NCI-H1694 treated with DMSO at 0.1 percent for 48 hours (cell line): ENCODE results near the gene ANKFN1.

Source experiments
- DNase-seq: peaks from one replicate; lab custom pipeline; 2025; lab: John Stamatoyannopoulos, UW

Gene ANKFN1

DNA sequence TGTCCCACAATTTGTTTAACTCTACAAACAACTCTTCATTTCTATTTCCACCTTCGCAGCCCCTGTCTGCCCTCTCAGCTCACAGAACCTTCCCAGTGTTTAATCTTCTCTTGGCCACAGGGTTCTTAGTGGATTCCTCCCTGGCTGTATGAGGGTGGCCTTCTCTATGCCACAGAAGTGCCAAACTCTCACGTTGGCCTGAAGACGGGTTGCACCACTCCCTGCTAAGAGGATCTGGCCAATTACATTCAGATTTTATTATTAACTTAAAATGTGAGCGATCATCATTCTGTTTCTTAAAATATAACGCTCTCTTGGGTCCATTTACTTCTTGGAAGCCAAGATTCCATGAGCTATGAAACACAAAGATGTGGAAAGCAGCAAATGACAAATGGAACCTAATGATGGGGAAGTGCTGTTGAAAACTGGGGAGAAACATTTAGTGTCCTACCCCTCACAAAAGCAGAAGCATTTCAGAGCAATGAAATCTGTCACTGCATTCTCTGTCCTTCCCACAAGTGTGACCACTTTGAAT lies 348.9 kb downstream of the ANKFN1 start:
- DNase-seq: no peak

DNA sequence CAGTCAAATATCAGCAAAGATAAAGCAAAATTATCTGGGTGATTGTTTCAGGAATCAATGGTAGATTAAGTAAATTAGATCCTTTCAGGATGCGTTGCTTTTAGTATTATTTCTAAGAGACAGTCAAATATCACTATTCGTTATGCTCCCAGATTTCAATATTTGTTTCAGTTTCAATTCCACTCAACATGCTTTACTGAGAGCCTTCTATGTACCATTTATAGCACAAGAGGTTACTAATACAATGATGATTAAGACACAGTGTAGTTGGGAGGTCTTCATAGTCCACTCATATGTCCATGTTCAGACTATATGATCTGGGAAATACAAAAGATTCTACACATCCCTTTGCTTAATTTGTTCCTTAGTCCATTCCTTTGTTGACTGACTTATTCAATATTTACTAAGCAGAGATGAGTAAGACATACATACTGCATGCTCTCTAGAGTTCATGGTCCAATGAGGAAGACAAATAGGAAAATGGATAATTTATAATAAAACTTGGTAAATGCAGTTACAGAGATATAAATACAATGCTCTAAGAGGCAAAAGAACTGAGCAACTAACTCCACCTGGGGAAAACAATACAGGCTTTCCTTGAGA lies 352.0 kb downstream of the ANKFN1 start:
- no peak for DNase-seq

DNA sequence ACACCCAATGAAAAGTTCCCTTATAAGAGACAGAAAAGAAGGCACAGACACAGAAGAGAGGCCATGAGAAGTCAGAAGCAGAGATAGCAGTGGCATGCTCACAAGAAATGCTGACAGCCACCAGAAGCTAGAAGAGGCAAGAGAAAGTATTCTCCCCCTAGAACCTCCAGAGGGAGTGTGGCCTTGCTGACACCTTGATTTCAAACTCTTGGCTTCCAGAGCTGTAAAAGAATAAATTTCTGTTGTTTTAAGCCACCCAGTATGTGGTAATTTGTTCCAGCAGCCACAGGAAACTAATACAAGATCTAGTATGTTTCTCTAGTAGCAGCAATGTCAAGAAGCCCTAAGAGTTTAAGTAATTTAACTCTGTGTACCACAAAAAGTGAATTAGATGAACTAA lies 353.1 kb downstream of the ANKFN1 start:
- no peak for DNase-seq

DNA sequence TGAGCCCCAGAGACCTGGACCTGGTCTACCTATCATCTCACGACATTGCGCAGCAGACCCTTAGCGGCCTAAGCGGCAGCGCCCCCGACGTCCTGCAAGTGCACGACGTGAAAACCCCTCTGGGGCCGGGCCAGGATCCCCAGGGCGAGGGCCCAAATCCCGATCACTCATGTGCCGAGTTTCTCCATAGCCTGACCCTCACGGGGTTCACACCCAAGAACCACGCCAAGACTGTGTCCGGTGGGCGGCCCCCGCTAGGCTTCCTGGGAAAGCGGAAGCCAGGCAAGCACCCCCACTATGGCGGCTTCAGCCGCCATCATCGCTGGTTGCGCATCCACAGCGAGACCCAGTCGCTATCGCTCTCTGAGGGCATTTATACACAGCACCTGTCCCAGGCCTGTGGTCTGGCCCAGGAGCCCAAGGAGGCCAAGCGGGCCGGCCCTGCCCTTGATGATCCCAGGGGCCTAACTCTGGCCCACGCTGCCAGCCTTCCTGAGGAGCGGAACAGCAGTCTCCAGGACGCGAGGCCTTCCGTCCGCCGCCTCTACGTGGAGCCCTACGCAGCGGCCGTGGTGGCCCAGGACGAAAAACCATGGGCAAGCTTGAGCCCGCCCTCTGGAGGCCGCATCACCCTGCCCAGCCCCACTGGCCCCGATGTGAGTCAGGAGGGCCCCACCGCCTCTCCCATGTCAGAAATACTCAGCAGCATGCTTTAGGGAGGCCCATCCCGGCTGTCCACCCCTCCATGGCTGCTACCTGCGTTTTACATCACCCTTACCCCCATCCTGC lies 357.5 kb downstream of the ANKFN1 start:
- DNase-seq: no peak

DNA sequence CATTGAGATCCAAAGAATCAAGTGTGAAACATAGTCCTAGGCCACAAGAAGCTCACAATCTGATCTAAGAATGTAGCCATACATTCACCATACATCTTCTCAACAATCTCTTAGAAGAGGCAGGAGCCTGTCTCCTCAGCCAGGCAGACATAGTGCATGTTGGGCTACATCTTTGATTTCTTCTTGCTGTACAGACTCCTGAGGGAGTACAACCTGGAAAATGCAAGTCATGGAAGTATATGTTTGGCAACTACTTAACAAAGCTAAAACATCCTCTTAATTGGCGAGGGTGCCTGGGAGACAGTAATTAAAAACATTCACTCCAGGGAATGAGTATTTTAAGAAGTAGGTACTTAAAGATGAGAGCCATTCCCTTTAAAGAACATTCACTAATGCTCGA lies 361.0 kb downstream of the ANKFN1 start:
- no peak for DNase-seq

DNA sequence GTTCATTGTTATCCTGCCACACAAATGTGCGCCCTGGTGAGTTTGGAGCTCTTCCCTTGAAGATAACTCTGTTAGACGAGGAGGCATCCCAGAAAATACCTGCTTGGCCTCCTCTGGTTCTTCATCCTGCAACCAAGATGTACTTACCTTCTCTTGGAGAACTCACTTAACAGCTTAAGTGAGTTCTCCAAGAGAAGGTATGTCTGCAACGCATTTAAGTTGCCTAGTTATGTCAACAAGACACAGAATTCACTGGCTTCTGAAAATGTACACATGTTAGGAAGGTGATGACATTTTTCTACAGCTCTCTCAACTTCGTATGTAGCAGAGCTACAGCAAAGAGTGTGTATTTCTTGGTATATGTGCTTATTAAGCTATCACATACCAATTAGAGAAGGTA lies 361.6 kb downstream of the ANKFN1 start:
- DNase-seq: no peak

DNA sequence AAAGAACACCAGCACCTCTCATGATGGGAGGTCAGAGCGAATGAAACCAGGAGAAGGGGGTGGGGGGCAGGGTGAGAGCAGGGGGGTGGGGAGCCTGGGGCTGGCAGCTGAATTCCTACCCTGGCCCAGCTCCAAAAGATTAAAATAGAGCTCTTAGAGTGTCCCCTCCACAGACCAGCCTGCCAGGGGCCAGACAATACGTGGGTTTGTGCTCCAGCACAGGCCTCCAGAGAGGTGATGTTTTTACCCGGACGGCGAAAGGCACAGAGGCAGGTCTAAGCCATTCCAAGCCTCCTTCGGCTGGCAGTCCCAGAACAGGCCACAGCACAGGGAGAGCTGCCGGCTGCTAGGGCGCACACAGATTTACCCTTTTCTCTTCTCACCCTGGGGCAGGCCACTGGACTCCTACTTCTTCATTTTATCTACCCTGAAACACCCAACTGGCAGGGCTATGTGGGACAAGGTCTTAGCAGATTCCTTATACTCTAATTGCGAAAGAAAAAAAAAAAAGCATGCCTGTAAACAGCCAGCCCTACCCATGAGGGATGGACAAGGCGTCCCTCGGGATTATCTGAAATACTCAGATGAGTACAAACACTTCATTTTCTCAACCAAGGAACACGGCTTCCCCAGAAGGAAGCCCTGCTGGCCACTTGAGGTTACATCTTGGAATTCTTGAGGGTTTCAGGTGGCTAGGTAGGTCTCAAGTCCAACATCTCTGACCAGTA lies 368.3 kb downstream of the ANKFN1 start:
- no peak for DNase-seq

DNA sequence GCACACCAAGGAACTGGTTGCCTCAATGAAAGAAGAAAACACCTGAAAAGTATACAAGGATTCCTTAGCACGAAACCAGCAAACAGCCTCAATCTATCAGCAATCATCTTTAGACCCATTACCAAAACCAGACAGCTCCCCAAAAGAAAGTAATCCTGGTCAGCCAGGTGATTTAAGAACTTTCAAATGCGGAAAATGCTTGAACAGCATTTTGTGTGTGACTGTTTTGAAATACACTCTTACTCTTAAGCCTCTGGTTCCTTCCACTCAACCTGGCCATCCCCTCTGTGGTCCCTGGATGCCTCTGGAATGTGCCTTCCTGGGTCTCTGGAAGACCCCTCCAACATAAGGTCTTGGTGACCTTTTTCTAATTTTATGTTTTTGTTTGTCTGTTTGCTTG lies 369.8 kb downstream of the ANKFN1 start:
- DNase-seq: no peak

DNA sequence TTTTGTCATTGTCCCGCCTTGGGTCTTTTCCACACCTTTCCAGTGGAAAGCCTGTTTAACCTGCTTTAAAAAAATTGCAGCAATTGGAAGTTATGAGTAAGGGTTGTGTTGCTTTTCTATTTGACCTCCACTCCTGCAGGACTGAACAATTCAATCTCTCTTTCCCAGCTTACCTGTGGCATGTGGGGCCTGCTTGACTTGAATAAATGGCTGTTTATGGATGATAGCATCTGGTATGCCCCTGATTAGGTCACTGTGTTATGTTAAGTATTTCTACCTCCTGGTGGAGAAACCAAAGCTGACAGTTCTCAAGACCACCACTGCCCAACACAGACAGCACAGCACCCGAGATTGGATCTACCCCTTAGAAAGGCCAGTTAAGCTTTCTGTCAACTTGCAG lies 375.4 kb downstream of the ANKFN1 start:
- no peak for DNase-seq

DNA sequence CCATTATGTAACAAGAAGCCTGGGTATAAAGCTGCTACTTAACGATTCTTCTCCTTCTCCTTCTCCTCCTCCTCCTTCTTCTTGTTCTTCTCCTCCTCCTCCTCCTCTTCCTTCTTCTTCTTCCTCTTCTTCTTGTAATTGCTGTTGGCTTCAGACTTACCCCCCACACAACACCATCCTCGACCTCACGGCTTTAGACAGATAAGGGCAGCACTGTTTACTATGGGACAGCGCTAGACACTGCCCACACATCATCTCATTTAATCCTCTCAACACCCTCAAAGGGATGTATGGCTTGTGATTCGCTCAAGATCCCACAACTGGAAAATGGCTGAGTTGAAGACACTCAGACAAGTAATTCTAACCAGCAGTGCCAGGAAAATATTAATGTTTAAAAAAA lies 379.7 kb downstream of the ANKFN1 start:
- no peak for DNase-seq

DNA sequence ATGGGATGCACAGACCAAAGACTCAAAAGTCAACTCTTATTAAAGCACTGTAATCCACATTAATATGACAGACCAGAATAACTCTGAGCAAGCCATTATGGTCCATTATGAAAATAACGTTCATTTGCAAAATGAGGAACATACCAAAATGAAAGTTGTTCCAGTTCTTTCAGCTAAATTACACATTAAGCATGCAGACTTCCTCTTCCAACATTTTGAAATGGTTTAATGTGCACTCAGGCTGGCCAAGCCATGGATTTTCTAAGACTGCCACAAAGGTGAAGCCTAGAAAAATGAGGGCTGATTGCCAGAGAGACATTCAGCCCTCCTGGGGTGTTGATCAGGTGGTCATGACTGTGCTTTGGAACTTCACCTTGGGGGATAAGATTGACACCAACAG lies 383.5 kb downstream of the ANKFN1 start:
- no peak for DNase-seq

DNA sequence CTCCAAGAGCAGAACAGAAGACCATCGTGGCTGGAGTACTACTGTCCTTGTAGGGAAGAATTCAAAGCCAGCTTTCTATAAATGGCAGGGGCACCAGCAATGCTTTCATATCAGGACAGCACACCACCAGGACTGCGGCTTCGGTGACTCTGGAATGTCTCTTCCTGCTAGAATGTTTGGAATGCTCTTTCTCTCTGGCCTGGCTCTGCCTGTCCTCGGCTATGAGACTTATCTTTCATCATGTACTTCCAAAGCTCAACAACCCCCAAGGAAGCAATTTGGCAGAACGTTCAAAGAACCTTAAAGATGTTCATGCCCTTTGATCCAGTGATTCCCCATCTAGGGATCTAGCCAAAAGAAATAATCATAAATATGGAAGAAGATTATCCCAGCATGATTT lies 387.6 kb downstream of the ANKFN1 start:
- DNase-seq: no peak

DNA sequence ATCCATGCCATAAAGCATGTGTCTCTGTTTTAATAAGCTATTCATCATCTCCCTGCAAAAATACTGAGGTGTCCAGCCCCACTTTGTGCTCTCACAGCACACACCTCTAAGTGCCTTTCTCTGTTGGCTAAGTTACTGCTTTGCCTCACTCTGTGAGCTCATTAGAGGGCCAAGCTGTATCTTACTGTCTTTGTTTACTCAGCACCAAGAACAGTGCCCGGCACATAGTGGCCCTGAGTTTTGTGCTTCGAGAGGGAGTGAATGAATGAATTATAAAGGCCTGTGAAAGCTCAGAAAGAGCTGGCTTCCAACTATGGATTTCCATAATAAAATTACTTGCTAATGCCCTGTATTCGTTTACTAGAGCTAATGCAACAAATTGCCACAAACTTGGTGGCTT lies 390.0 kb downstream of the ANKFN1 start:
- DNase-seq: no peak

DNA sequence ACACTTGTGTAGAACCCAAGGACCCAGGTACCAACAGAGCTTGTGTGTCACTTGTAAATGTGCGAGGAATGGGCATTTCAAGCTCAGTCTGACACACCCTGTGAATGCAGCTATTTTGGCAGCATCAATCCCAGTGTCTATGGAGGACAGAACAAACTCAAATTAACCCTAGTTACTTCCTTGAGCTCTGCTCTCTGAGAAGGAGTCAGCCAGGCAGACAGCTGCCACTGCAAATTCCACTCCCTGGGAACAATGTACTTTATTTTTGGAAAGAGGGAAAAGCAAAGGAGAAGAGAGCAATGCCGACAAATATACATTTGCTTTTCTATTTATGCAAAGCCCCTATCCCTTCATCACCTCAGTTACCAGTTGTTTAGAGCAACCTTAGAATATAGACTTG lies 391.8 kb downstream of the ANKFN1 start:
- DNase-seq: no peak

DNA sequence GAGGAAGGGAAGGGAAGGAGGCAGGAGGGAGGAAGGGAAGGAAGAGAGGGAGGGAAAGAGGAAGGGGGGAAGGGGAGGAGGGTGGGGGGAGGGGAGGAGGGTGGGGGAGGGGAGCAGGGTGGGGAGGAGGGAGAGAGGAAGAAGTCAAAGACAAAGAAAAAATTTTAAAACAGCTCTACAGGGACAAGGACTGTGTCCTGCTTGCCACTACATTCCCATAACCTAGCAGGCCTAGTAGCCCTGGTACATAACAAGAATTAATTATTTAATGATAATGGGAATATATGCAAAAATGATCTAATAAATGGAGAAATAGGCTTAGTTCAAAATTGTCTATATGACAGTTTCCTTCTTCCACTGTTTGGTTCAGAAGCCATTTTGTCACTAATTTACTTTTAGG lies 392.7 kb downstream of the ANKFN1 start:
- DNase-seq: no peak

DNA sequence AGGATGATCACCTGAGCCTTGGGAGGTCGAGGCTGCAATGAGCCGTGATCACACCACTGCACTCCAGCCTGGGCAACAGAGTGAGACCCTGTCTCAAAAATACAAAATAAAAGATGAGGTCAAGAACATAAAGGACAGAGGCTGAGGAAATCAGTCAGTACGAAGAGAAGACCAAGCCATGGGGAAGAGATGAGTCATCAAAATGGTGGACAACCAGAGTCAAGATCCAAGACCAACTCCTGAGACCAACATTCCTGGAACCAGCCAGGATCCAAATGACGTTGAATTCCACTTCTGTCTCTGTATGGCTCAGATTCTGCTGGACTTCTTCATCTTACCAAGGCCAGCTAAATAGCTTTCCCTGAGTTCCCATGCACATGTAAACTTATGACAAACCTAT lies 395.4 kb downstream of the ANKFN1 start:
- DNase-seq: no peak

DNA sequence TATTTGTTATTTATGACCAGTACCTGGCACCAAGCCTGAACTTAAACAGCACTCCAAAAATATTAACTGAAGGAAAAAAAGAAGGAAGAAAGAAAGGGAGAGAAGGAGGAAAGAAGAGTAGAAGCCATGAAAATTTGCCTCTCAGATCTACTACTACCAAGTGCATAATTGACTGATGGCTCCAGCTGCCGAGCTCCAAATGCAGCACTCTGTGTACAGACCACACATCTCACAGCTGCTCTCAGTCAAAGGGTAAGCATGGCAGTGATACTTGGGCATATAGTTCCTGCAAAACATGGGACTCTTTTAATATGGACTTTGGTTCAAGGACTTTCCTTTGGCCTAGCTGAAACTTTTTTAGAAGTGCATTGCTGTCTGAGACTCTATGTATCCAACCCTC lies 396.2 kb downstream of the ANKFN1 start:
- DNase-seq: no peak

DNA sequence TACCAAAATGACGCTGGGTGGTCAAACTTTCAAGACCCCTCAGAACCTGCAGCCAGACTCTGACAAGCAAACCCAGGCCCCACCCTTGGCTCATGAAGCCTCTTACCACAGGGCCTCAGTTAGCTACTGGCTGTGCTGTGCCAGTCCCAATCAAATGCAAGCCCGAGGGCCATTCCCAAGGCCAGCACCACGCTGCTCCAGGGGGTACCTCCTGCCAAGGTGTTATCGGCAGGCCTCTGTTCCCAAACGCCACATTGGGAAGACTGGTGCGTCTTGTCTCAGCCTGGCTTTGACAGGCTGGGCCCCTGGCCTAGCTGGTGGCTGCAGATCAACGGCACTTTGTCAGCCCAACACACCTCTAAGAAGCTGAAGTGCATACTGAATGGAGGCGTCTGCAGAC lies 404.4 kb downstream of the ANKFN1 start:
- DNase-seq: no peak

DNA sequence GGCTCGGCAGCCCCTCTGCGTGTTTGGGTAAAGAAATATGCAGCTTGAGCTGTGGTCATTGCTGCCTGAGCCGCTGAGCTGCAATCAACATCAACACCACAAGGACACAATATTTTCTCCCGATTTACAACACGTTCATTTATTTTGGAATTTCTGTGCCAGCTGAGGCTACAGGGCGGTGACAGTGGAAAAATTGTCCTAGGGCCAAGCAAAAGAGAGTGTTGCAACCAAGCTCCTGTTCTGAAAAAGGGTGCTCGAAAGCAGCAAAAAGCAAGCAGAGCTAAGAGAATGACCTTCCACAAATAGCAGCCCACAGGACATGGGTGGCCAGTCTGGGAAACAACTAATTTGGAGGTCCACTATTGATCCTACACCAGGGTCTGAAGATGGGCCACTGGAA lies 404.8 kb downstream of the ANKFN1 start:
- no peak for DNase-seq
